Retinal pigment epithelial cell (primary cell): ENCODE results near the gene CTRB2.
A peak's percentile ranks its signal among the peaks of the same experiment; 100 is the strongest.

ENCODE experiments used
- DNase-seq: peaks from one replicate; pipeline ENCODE4 v3.0.0-alpha.2; 2010; ENCODE audit warnings: low read depth
- H3K4me3 ChIP-seq: 2 replicates; pipeline ENCODE4 v1.5.1; 2011; ENCODE audit warnings: mild to moderate bottlenecking, low read length, control low read depth, moderate library complexity
- CTCF ChIP-seq: conservative IDR thresholded peaks from 2 replicates; pipeline ENCODE4 v1.5.1; 2011; ENCODE audit warnings: low read depth, low read length, control low read depth, inconsistent platforms

The CTRB2 gene

GRCh38 chr16:75250809-75251279 lies 43.9 kb upstream of the CTRB2 start:
- H3K4me3 ChIP-seq: peak overlapping the region; percentile 97
- no peak for DNase-seq
- TF ChIP-seq CTCF: no peak

- DNase-seq: no peak
- no peak for TF ChIP-seq CTCF
- peak overlapping the region; percentile 97 for H3K4me3 ChIP-seq
Observed at GRCh38 chr16:75250089-75250808, 43.3 kb upstream of the CTRB2 start.

GRCh38 chr16:75249441-75249840 lies 42.5 kb upstream of the CTRB2 start:
- DNase-seq: no peak
- peak overlapping the region; percentile 97 for H3K4me3 ChIP-seq
- no peak for TF ChIP-seq CTCF

GRCh38 chr16:75248536-75249380 lies 41.8 kb upstream of the CTRB2 start:
- no peak for TF ChIP-seq CTCF
- peak overlapping the region; percentile 97 for H3K4me3 ChIP-seq
- DNase-seq: no peak

- no peak for TF ChIP-seq CTCF
- DNase-seq: no peak
- peak overlapping the region; percentile 97 for H3K4me3 ChIP-seq
Observed at GRCh38 chr16:75248142-75248535, 41.2 kb upstream of the CTRB2 start.

- no peak for TF ChIP-seq CTCF
- DNase-seq: no peak
- peak overlapping the region; percentile 97 for H3K4me3 ChIP-seq
Observed at GRCh38 chr16:75247249-75247648, 40.3 kb upstream of the CTRB2 start.
